OCI-LY7 (cell line): ENCODE results near the gene SMYD3.

ENCODE experiments used
- CTCF ChIP-seq: fragments of 200-600 bp; sonication (generic); conservative IDR thresholded peaks from 2 replicates; pipeline ENCODE4 v1.5.1; 2014; ENCODE audit warnings: mild to moderate bottlenecking, antibody characterized with exemption, low read length, moderate library complexity, mixed read lengths
- EZH2phosphoT487 ChIP-seq: fragments of 200-600 bp; sonication (generic); IDR thresholded peaks from 2 replicates; pipeline ENCODE4 v1.6.1; 2018; ENCODE audit warnings: low read depth, borderline replicate concordance, mild to moderate bottlenecking, mixed run types, antibody characterized with exemption, low read length, moderate library complexity, mixed read lengths

GRCh38 chr1:246169019-246169418 lies 338.1 kb downstream of the SMYD3 start:
- no peak for TF ChIP-seq CTCF
- no peak for TF ChIP-seq EZH2phosphoT487
